ENCODE results near the gene KIAA1614. TPM values are rescaled to one million over a fixed set of nuclear protein-coding genes. Genes with fewer than 3 reads are reported as not detected.

KIAA1614 gene
- total RNA-seq, 3 donors from 2014 or later: 0.10 to 0.16 (median 0.11) TPM

GRCh38 chr1:180988253-180988752 lies 75.6 kb downstream of the KIAA1614 start:
- H3K36me3 Mint-ChIP-seq (ENCODE audit: insufficient read depth): peaks cover 56% of the 10 kb centered on the region

GRCh38 chr1:180994262-180994661 lies 81.6 kb downstream of the KIAA1614 start:
- ATAC-seq: peak; percentile 77 to 93
- H3K9me3 Mint-ChIP-seq: no peaks in the 10 kb centered on the region
- no peak overlapping the region for H3K4me3 Mint-ChIP-seq

More at GRCh38 chr1:180988253-180988752, 75.6 kb downstream of the KIAA1614 start:
- no peaks in the 10 kb centered on the region for H3K27me3 Mint-ChIP-seq (ENCODE audit: low read depth)
- no peaks in the 10 kb centered on the region for H3K4me1 Mint-ChIP-seq (ENCODE audit: low read depth)
- DNase-seq (no peak), ATAC-seq (no peak)
- no peaks in the 10 kb centered on the region for H3K9me3 Mint-ChIP-seq
- no peak overlapping the region for H3K4me3 Mint-ChIP-seq

GRCh38 chr1:180997843-180998504 lies 85.3 kb downstream of the KIAA1614 start:
- ATAC-seq (no peak), DNase-seq (no peak)
- peaks cover 3% of the 10 kb centered on the region for H3K4me1 Mint-ChIP-seq (ENCODE audit: low read depth)
- H3K9me3 Mint-ChIP-seq: no peaks in the 10 kb centered on the region
- no peaks in the 10 kb centered on the region for H3K27me3 Mint-ChIP-seq (ENCODE audit: low read depth)
- H3K4me3 Mint-ChIP-seq: no peak overlapping the region
- H3K36me3 Mint-ChIP-seq (ENCODE audit: insufficient read depth): peaks cover 44% of the 10 kb centered on the region

More at GRCh38 chr1:180994262-180994661, 81.6 kb downstream of the KIAA1614 start:
- Mint-ChIP-seq H3K36me3 (ENCODE audit: insufficient read depth) (peaks cover 42% of the 10 kb centered on the region), H3K4me1 (ENCODE audit: low read depth) (peaks cover 3% of the 10 kb centered on the region), H3K27me3 (ENCODE audit: low read depth) (no peaks in the 10 kb centered on the region)
- DNase-seq: no peak

Other genes with a start within 250 kb of the KIAA1614 start
- 10 to 100 TPM; 26.9 to 27.6 (median 27.0) TPM for gene STX6, start 110.0 kb downstream of the KIAA1614 start, total RNA-seq
- 10 to 100 TPM in 1 of 3 donors, 1 to 10 TPM in 2; 6.5 to 10.7 (median 8.3) TPM for gene MR1, start 121.1 kb downstream of the KIAA1614 start, total RNA-seq
- gene IER5, start 175.8 kb downstream of the KIAA1614 start, total RNA-seq: 10 to 100 TPM; 43.6 to 58.9 (median 54.9) TPM